Fibroblast of pulmonary artery (primary cell): ENCODE data around the gene STAT3.
A peak's percentile ranks its signal among the peaks of the same experiment; 100 is the strongest.
"Not testable (repeated sequence)": the region's sequence is repeated elsewhere in the genome, so short reads cannot be mapped to it uniquely, and the experiment has no call there.

ENCODE experiments used
- DNase-seq: peaks from one replicate; pipeline ENCODE4 v3.0.0-alpha.2; 2010; ENCODE audit warnings: low read depth
- H3K4me3 ChIP-seq: replicated peaks from 2 replicates; pipeline ENCODE4 v1.5.1; 2011; ENCODE audit warnings: low read depth, mild to moderate bottlenecking, control low read depth, low read length, moderate library complexity
- TF ChIP-seq, protein P1 (sequence below): IDR thresholded peaks from 2 replicates; pipeline ENCODE4 v1.5.1; 2011; ENCODE audit warnings: mild to moderate bottlenecking, control low read depth, low read length, inconsistent platforms; ENCODE audit errors: missing control alignments

The STAT3 gene

DNA sequence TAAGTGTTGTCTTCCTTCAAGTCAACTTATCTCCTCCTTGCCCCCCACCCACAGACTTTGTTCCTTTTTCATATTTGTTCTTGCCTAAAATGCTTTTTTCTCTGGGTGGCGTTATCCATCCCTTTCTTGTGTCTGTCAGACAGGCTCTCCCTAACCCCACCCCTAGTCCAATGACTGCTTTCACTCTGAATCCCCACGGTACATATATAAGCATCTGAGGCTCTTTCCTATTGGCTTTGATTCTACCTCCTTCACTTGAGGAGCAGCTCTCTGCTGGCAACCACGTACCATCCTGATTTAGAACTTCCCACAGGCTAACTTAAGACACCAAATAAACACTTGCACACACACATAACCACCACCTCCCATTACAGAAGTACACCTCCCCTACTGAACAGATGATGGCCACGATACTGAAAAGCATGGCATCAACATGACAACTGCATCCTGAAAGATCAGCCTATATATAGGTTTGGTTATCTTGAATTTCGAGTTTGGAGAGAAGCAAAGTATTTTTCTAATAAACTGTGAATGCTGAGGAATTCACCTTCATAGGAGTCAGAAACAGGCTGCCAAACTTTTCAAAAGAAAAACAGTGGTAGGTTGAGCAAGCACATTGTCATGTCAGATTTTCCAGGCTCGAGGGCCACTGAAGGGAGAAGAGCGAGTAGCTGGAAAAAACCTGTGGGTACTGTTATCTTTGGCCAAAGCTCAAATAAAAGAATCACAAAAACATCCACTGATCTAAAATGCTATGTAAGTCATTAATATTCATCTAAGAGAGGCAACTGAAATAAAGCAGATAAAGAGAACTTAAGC lies 24.3 kb downstream of the STAT3 start:
- peak; percentile 75 for DNase-seq
- H3K4me3 ChIP-seq: no peak overlapping the region
- TF ChIP-seq, protein P1, sequence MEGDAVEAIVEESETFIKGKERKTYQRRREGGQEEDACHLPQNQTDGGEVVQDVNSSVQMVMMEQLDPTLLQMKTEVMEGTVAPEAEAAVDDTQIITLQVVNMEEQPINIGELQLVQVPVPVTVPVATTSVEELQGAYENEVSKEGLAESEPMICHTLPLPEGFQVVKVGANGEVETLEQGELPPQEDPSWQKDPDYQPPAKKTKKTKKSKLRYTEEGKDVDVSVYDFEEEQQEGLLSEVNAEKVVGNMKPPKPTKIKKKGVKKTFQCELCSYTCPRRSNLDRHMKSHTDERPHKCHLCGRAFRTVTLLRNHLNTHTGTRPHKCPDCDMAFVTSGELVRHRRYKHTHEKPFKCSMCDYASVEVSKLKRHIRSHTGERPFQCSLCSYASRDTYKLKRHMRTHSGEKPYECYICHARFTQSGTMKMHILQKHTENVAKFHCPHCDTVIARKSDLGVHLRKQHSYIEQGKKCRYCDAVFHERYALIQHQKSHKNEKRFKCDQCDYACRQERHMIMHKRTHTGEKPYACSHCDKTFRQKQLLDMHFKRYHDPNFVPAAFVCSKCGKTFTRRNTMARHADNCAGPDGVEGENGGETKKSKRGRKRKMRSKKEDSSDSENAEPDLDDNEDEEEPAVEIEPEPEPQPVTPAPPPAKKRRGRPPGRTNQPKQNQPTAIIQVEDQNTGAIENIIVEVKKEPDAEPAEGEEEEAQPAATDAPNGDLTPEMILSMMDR: no peak

DNA sequence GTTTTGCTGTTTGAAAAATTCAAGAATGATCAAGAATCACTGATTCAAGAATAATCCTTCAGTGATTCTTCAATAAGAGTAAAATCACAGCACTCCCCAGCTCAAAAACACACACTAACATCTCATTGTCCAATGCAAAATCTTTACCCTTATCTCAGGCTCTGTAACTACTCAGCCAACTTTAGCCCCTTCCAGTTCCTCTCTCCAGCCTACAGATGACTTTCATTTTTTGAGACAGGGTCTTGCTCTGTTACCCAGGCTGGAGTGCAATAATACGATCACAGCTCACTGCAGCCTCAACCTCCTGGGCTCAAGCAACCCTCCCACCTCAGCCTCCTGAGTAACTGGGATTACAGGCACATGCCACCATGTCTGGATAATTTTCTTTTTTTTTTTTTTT lies 25.0 kb downstream of the STAT3 start:
- no peak for DNase-seq
- H3K4me3 ChIP-seq: no peak overlapping the region
- TF ChIP-seq, protein P1: no peak

GRCh38 chr17:42362245-42362961 lies 25.8 kb downstream of the STAT3 start:
- no peak for DNase-seq
- TF ChIP-seq, protein P1: no peak
- no peak overlapping the region for H3K4me3 ChIP-seq

DNA sequence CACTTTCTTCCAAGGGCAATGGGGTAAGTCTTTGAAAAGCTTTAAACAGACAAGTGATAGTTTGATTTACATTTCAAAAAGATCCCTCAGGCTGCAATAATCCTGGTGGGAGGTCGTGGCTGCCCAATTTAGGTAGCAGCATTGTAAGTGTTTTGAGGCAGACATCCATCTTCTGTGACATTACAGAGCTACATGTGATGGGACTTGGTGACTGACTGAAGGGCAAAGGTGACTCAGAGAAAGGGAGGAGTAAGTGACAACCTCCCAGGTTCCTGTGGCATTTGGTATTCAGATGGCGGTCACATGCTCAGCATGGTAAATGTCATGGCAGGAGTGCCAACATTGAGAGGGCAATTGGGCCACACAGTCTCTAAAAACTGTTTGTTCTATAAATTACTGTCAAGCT lies 26.5 kb downstream of the STAT3 start:
- DNase-seq: no peak
- TF ChIP-seq, protein P1: no peak
- no peak overlapping the region for H3K4me3 ChIP-seq

DNA sequence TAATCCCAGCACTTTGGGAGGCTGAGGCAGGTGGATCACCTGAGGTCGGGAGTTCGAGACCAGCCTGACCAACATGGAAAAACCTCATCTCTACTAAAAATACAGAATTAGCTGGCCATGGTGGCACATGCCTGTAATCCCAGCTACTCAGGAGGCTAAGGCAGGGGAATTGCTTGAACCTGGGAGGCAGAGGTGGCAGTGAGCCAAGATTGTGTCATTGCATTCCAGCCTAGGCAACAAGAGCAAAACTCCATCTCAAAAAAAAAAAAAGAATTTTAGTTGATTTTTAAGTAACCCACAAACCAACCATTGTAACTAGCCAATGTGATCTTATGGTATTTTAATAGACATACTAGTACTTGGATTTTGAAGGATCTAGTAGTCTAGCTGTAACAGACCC lies 27.9 kb downstream of the STAT3 start:
- not testable (repeated sequence) for DNase-seq, H3K4me3 ChIP-seq

DNA sequence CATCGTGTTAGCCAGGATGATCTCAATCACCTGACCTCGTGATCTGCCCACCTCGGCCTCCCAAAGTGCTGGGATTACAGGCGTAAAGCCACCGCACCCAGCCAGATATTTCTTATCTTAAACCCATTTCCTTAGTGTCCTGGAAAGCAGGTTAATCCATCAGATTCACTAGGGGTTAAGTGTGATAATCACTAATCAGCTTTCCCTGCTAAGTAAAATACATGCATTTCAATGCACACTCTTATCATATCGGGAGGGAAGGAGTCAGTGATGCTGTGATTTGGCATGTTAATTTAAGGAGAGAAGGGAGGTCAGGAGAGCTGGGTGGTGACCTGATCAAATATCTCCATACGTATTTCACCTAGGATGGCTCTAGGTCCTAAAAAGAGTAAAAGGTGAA lies 29.1 kb downstream of the STAT3 start:
- TF ChIP-seq, protein P1: no peak
- no peak for DNase-seq

GRCh38 chr17:42358434-42358833 lies 29.8 kb downstream of the STAT3 start:
- TF ChIP-seq, protein P1: no peak
- DNase-seq: no peak
- H3K4me3 ChIP-seq: no peak overlapping the region

More for the DNA sequence above, 29.1 kb downstream of the STAT3 start:
- no peak overlapping the region for H3K4me3 ChIP-seq
